IPS-18c (cell line): ENCODE results near the gene BRMS1L.
"Not testable (repeated sequence)": the region's sequence is repeated elsewhere in the genome, so short reads cannot be mapped to it uniquely, and the experiment has no call there.

Source experiments
- H3K4me3 ChIP-seq: 2 replicates; pipeline ENCODE4 v1.7.0; 2013; ENCODE audit warnings: low read depth, mild to moderate bottlenecking, low read length, moderate library complexity; ENCODE audit not compliant: insufficient read depth
- H3K9me3 ChIP-seq: one replicate; pipeline ENCODE4 v1.6.1; 2013; ENCODE audit warnings: mild to moderate bottlenecking, low read length, moderate library complexity; ENCODE audit not compliant: control insufficient read depth, insufficient read depth

Gene BRMS1L

GRCh38 chr14:35826218-35826951, at the start of gene BRMS1L:
BRMS1L (plus strand) TSS chr14:35826338; CDS start chr14:35826517, 179 bp downstream.
- peak within 1 kb of the TSS; percentile 99 for H3K4me3 ChIP-seq
- no peaks in the 10 kb centered on the region for H3K9me3 ChIP-seq

GRCh38 chr14:35776823-35777222, 49.3 kb upstream of the BRMS1L start:
- Histone ChIP-seq H3K4me3 (no peak overlapping the region), H3K9me3 (no peaks in the 10 kb centered on the region)

- H3K9me3 ChIP-seq, H3K4me3 ChIP-seq: not testable (repeated sequence)
Measured at GRCh38 chr14:35777550-35777949, 48.6 kb upstream of the BRMS1L start.

GRCh38 chr14:35779368-35779767, 46.8 kb upstream of the BRMS1L start:
- H3K9me3 ChIP-seq = no peaks in the 10 kb centered on the region
- H3K4me3 ChIP-seq = no peak overlapping the region

GRCh38 chr14:35783699-35784098, 42.4 kb upstream of the BRMS1L start:
- no peaks in the 10 kb centered on the region for H3K9me3 ChIP-seq
- no peak overlapping the region for H3K4me3 ChIP-seq

GRCh38 chr14:35786856-35787255, 39.3 kb upstream of the BRMS1L start:
- Histone ChIP-seq H3K4me3 (no peak overlapping the region), H3K9me3 (no peaks in the 10 kb centered on the region)

GRCh38 chr14:35789651-35790050, 36.5 kb upstream of the BRMS1L start:
- Histone ChIP-seq H3K4me3 (no peak overlapping the region), H3K9me3 (no peaks in the 10 kb centered on the region)

GRCh38 chr14:35797796-35798195, 28.3 kb upstream of the BRMS1L start:
- H3K9me3 ChIP-seq = no peaks in the 10 kb centered on the region
- no peak overlapping the region for H3K4me3 ChIP-seq

GRCh38 chr14:35806006-35806907, 19.9 kb upstream of the BRMS1L start:
- no peak overlapping the region for H3K4me3 ChIP-seq

GRCh38 chr14:35807131-35807961, 18.8 kb upstream of the BRMS1L start:
- H3K9me3 ChIP-seq = no peaks in the 10 kb centered on the region
- no peak overlapping the region for H3K4me3 ChIP-seq

More at GRCh38 chr14:35806006-35806907, 19.9 kb upstream of the BRMS1L start:
- no peaks in the 10 kb centered on the region for H3K9me3 ChIP-seq

- peak overlapping the region; percentile 78 for H3K4me3 ChIP-seq
- no peaks in the 10 kb centered on the region for H3K9me3 ChIP-seq
Measured at GRCh38 chr14:35808076-35808637, 18.0 kb upstream of the BRMS1L start.

GRCh38 chr14:35808638-35809563, 17.2 kb upstream of the BRMS1L start, which contains the start of gene RALGAPA1:
RALGAPA1 (minus strand) TSS chr14:35809295; CDS start chr14:35808835, 460 bp downstream.
- H3K9me3 ChIP-seq = not testable (repeated sequence)
- peak within 1 kb of the TSS; percentile 78 for H3K4me3 ChIP-seq

- no peak overlapping the region for H3K4me3 ChIP-seq
Measured at GRCh38 chr14:35809597-35809996, 16.5 kb upstream of the BRMS1L start.

GRCh38 chr14:35810963-35811362, 15.2 kb upstream of the BRMS1L start:
- no peak overlapping the region for H3K4me3 ChIP-seq
- H3K9me3 ChIP-seq = no peaks in the 10 kb centered on the region

More at GRCh38 chr14:35809597-35809996, 16.5 kb upstream of the BRMS1L start:
- no peaks in the 10 kb centered on the region for H3K9me3 ChIP-seq

GRCh38 chr14:35814371-35815005, 11.7 kb upstream of the BRMS1L start:
- Histone ChIP-seq H3K4me3 (no peak overlapping the region), H3K9me3 (no peaks in the 10 kb centered on the region)
